OCI-LY3 (cell line): ENCODE measurements around the gene SAMD15.

ENCODE experiments used
- H2AFZ ChIP-seq: fragments of 200-600, 300-600 bp; shearing (Covaris generic); 2 replicates; pipeline ENCODE4 v1.6.0; 2014; ENCODE audit warnings: antibody characterized with exemption, low read depth, low read length
- H3K27ac ChIP-seq: fragments of 200-600, 300-600 bp; sonication (generic); 2 replicates; pipeline ENCODE4 v1.5.1; 2014; ENCODE audit warnings: mild to moderate bottlenecking, low read length, moderate library complexity, mixed read lengths
- H3K27me3 ChIP-seq: fragments of 200-600, 300-600 bp; sonication (generic); 2 replicates; pipeline ENCODE4 v1.6.1; 2014; ENCODE audit warnings: low read depth, low read length, mixed read lengths
- H3K36me3 ChIP-seq: fragments of 200-600, 300-600 bp; sonication (generic); replicated peaks from 2 replicates; pipeline ENCODE3; 2014; ENCODE audit warnings: low read depth, low read length, mixed read lengths
- H3K4me1 ChIP-seq: fragments of 300-600, 200-600 bp; sonication (generic); 2 replicates; pipeline ENCODE4 v1.6.1; 2014; ENCODE audit warnings: low read length, mixed read lengths
- H3K4me2 ChIP-seq: fragments of 200-600, 300-600 bp; sonication (generic); 2 replicates; pipeline ENCODE4 v1.6.1; 2014; ENCODE audit warnings: low read length, mixed read lengths
- H3K4me3 ChIP-seq: fragments of 300-600, 200-600 bp; sonication (generic); 2 replicates; pipeline ENCODE4 v1.5.1; 2014; ENCODE audit warnings: antibody characterized with exemption, mild to moderate bottlenecking, low read length, moderate library complexity
- H3K79me2 ChIP-seq: fragments of 300-600, 200-600 bp; shearing (Covaris generic); 2 replicates; pipeline ENCODE4 v1.6.1; 2014; ENCODE audit warnings: mild to moderate bottlenecking, low read length, mixed read lengths
- H3K9ac ChIP-seq: fragments of 300-600, 200-600 bp; shearing (Covaris generic); 2 replicates; pipeline ENCODE4 v1.6.0; 2014; ENCODE audit warnings: mild to moderate bottlenecking, low read length, moderate library complexity
- H3K9me3 ChIP-seq: fragments of 200-600, 300-600 bp; shearing (Covaris generic); 2 replicates; pipeline ENCODE4 v1.6.1; 2014; ENCODE audit warnings: low read length, mixed read lengths; ENCODE audit not compliant: insufficient read depth
- H4K20me1 ChIP-seq: fragments of 200-600, 300-600 bp; sonication (generic); 2 replicates; pipeline ENCODE4 v1.6.1; 2016; ENCODE audit warnings: low read length, mixed read lengths; ENCODE audit not compliant: insufficient read depth
- EZH2phosphoT487 ChIP-seq: fragments of 200-600 bp; shearing (Covaris generic); IDR thresholded peaks from 2 replicates; pipeline ENCODE4 v1.6.1; 2018; ENCODE audit warnings: antibody characterized with exemption, mixed run types, low read depth
- TF ChIP-seq, protein P1 (sequence below): fragments of 200-600, 300-600 bp; sonication (generic); IDR thresholded peaks from 2 replicates; pipeline ENCODE4 v1.5.1; 2014; ENCODE audit warnings: antibody characterized with exemption, low read length, low read depth

The SAMD15 gene

DNA sequence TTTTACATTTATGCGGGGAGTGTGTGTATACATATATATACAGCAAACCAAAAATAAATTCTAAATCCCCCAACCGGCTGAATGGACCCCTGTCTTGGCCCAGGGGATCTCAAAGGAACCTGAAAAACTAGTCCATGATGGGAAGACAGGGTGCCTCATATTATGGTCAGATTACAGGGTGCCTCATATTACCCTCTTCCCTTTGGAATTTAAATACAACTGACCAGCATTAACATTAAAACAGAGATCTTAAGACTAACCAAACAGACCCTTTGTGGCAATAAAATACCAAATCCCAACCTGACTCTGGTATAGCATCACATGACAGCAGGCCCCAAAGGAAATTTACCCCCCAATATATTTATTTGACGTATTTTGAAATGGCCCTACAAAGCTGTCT, 39.3 kb upstream of the SAMD15 start:
- Histone ChIP-seq H3K4me2 (no peak overlapping the region), H4K20me1 (no peaks in the 10 kb centered on the region), H3K36me3 (peaks cover 20% of the 10 kb centered on the region), H3K4me1 (no peaks in the 10 kb centered on the region), H3K9ac (no peak overlapping the region), H3K27ac (no peak overlapping the region), H3K4me3 (no peak overlapping the region), H3K9me3 (no peaks in the 10 kb centered on the region), H2AFZ (no peak overlapping the region), H3K79me2 (no peaks in the 10 kb centered on the region), H3K27me3 (no peaks in the 10 kb centered on the region)
- no peak for TF ChIP-seq EZH2phosphoT487
- TF ChIP-seq, protein P1, sequence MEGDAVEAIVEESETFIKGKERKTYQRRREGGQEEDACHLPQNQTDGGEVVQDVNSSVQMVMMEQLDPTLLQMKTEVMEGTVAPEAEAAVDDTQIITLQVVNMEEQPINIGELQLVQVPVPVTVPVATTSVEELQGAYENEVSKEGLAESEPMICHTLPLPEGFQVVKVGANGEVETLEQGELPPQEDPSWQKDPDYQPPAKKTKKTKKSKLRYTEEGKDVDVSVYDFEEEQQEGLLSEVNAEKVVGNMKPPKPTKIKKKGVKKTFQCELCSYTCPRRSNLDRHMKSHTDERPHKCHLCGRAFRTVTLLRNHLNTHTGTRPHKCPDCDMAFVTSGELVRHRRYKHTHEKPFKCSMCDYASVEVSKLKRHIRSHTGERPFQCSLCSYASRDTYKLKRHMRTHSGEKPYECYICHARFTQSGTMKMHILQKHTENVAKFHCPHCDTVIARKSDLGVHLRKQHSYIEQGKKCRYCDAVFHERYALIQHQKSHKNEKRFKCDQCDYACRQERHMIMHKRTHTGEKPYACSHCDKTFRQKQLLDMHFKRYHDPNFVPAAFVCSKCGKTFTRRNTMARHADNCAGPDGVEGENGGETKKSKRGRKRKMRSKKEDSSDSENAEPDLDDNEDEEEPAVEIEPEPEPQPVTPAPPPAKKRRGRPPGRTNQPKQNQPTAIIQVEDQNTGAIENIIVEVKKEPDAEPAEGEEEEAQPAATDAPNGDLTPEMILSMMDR, result no peak

DNA sequence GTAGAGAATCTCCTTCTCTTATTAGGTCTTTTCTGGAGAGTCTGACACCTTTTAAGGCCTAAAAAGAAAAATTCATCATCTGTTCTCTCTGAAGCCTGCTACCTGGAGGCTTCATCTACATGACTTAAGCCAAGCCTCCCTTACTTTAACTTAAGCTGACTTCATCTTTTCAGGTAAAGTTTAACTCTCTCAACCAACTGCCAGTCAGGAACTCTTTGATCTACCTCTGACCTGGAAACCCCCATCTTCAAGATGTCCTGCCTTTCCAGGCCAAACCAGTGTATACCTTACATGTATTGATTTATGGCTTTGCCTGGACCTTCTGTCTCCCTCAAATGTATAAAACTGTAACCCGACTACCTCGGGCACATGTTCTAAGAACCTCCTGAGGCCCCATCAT, 38.9 kb upstream of the SAMD15 start:
- TF ChIP-seq, protein P1, result no peak
- TF ChIP-seq EZH2phosphoT487, result no peak
- no peak overlapping the region for H3K9ac ChIP-seq

DNA sequence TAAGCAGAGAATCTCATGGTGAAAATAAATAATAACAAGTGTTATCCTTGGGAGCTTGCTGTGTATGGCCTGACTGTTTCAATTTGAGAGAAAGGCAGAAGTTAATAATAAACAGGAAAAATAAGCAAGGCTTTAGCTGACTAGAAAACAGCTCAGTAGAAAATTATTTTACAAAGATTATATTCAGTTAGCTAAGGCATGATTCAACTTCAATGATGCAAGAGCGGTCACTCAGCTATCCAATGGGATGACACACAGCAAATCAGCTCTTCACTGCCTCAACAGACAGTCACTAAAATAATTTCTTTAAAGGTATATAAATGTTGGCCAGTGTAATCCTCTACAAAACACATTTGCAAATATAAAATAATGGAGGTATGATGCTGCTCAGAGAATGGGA, 37.8 kb upstream of the SAMD15 start:
- no peaks in the 10 kb centered on the region for H4K20me1 ChIP-seq
- no peaks in the 10 kb centered on the region for H3K4me1 ChIP-seq
- no peaks in the 10 kb centered on the region for H3K27me3 ChIP-seq
- H3K27ac ChIP-seq, result no peak overlapping the region
- no peaks in the 10 kb centered on the region for H3K9me3 ChIP-seq
- H3K4me3 ChIP-seq, result no peak overlapping the region
- no peak overlapping the region for H3K9ac ChIP-seq
- H3K4me2 ChIP-seq, result no peak overlapping the region
- H2AFZ ChIP-seq, result no peak overlapping the region
- TF ChIP-seq, protein P1, result no peak
- TF ChIP-seq EZH2phosphoT487, result no peak
- no peaks in the 10 kb centered on the region for H3K79me2 ChIP-seq
- peaks cover 24% of the 10 kb centered on the region for H3K36me3 ChIP-seq

More for the DNA sequence above, 38.9 kb upstream of the SAMD15 start:
- Histone ChIP-seq H2AFZ (no peak overlapping the region), H3K36me3 (peaks cover 22% of the 10 kb centered on the region), H3K4me3 (no peak overlapping the region), H3K4me2 (no peak overlapping the region), H3K79me2 (no peaks in the 10 kb centered on the region), H4K20me1 (no peaks in the 10 kb centered on the region), H3K27ac (no peak overlapping the region), H3K9me3 (no peaks in the 10 kb centered on the region), H3K4me1 (no peaks in the 10 kb centered on the region), H3K27me3 (no peaks in the 10 kb centered on the region)

DNA sequence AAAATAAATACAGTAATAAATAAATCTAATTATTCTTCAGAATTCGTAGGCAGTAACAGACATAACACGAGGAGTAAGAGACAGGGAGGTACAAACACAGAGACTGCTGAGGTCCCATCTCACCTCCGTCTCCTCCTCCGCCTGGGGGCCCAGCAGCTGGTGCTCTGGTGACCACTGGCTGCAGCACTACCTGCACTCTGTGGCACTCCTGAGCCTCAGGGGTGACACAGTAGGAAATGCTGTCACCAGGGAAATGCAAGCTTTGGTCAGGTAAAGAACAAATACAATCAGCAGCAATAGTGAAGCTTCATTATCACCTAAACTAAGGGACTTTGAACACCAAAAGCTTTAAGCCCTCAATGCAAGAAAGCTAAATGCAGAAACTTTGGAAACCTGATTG, 36.8 kb upstream of the SAMD15 start:
- H3K27me3 ChIP-seq, result no peaks in the 10 kb centered on the region
- H3K9ac ChIP-seq, result no peak overlapping the region
- no peak overlapping the region for H3K4me3 ChIP-seq
- H3K4me2 ChIP-seq, result no peak overlapping the region
- peaks cover 24% of the 10 kb centered on the region for H3K36me3 ChIP-seq
- TF ChIP-seq, protein P1, result no peak
- no peak for TF ChIP-seq EZH2phosphoT487
- no peaks in the 10 kb centered on the region for H3K79me2 ChIP-seq
- H3K27ac ChIP-seq, result no peak overlapping the region
- no peaks in the 10 kb centered on the region for H3K9me3 ChIP-seq
- H3K4me1 ChIP-seq, result no peaks in the 10 kb centered on the region
- H4K20me1 ChIP-seq, result no peaks in the 10 kb centered on the region
- no peak overlapping the region for H2AFZ ChIP-seq
